HepG2 (cell line): ENCODE results near the gene PRKD2. TPM values are rescaled to one million over a fixed set of nuclear protein-coding genes. Genes with fewer than 3 reads are reported as not detected.
A peak's percentile ranks its signal among the peaks of the same experiment; 100 is the strongest.

Experiments
- AGO2 ChIP-seq: fragments of 200-400 bp; formaldehyde crosslinking; optimal IDR thresholded peaks from 2 replicates; pipeline ENCODE3; 2017; ENCODE audit warnings: mild to moderate bottlenecking, low read depth, low read length, moderate library complexity
- GATA4 ChIP-seq: sonication (generic); IDR thresholded peaks from 2 replicates; pipeline ENCODE4 v1.6.1; 2016; ENCODE audit warnings: antibody characterized with exemption, low read depth, borderline replicate concordance
- MTA1 ChIP-seq: sonication (generic); formaldehyde crosslinking; IDR thresholded peaks from 2 replicates; pipeline ENCODE4 v1.4.0; 2020; ENCODE audit warnings: missing genetic modification reagents, mild to moderate bottlenecking, borderline replicate concordance
- MTA3 ChIP-seq: sonication (generic); formaldehyde crosslinking; IDR thresholded peaks from 2 replicates; pipeline ENCODE4 v1.4.0; 2020; ENCODE audit warnings: missing genetic modification reagents
- SKIL ChIP-seq: sonication (generic); formaldehyde crosslinking; IDR thresholded peaks from 2 replicates; pipeline ENCODE4 v1.8.0; 2022; ENCODE audit warnings: missing genetic modification reagents, mild to moderate bottlenecking, moderate library complexity, borderline replicate concordance
- TGIF2 ChIP-seq: IDR thresholded peaks from 2 replicates; pipeline ENCODE4 v1.6.1; 2016; ENCODE audit warnings: control low read depth, missing compliant biosample characterization
- ZNF17 ChIP-seq: sonication (generic); formaldehyde crosslinking; IDR thresholded peaks from 2 replicates; pipeline ENCODE4 v1.5.0; 2020; ENCODE audit warnings: mild to moderate bottlenecking, missing genetic modification reagents
- ZNF207 ChIP-seq: fragments of 450-650 bp; IDR thresholded peaks from 2 replicates; pipeline ENCODE4 v1.6.1; 2016; ENCODE audit warnings: antibody characterized with exemption, borderline replicate concordance
- ZNF350 ChIP-seq: sonication (generic); formaldehyde crosslinking; IDR thresholded peaks from 2 replicates; pipeline ENCODE4 v1.4.0; 2020; ENCODE audit warnings: mild to moderate bottlenecking, low read depth, missing genetic modification reagents, borderline replicate concordance
- ZNF607 ChIP-seq: sonication (generic); formaldehyde crosslinking; IDR thresholded peaks from 2 replicates; pipeline ENCODE4 v1.5.1; 2020; ENCODE audit warnings: missing genetic modification reagents, mild to moderate bottlenecking, borderline replicate concordance
- ZNF687 ChIP-seq: sonication (generic); formaldehyde crosslinking; IDR thresholded peaks from 2 replicates; pipeline ENCODE4 v1.5.1; 2020; ENCODE audit warnings: mild to moderate bottlenecking, missing genetic modification reagents, moderate library complexity
- polyA plus RNA-seq, 8 experiments: library from polyadenylated mRNA; depleted of rRNA in 3 of 8; stranded (reverse) in 7 of 8; unstranded in 1 of 8; fragments of >200 nt; fragmentation: Illumina TruSeq in 4 of 8; extraction: Trizol in 4 of 8; gene quantifications; 2 replicates each; pipeline versions ENCODE4 v1.2.1 to v1.2.3, GENCODE V29; 2011 to 2016; ENCODE audit warnings: low read depth in 4 of 8, missing spikeins in 1 of 8, mixed read lengths in 1 of 8; ENCODE audit not compliant: insufficient read depth in 1 of 8
- total RNA-seq, 5 experiments: library from RNA; depleted of rRNA; stranded (reverse); fragments of >200 nt; fragmentation: Illumina TruSeq; extraction: Trizol; gene quantifications; 2 replicates each; pipeline ENCODE4 v1.2.3, GENCODE V29; 2016; ENCODE audit warnings: low read depth in 1 of 5
- TF ChIP-seq, protein P1 (sequence below): sonication (generic); formaldehyde crosslinking; IDR thresholded peaks from 2 replicates; pipeline ENCODE4 v1.5.0; 2020; ENCODE audit warnings: mild to moderate bottlenecking, missing genetic modification reagents, borderline replicate concordance
- TF ChIP-seq, protein P2 (sequence below): sonication (generic); formaldehyde crosslinking; IDR thresholded peaks from 2 replicates; pipeline ENCODE4 v1.9.0; 2021; ENCODE audit warnings: mild to moderate bottlenecking, missing genetic modification reagents

The PRKD2 gene
- total and polyA plus RNA-seq, 2 of the 13 experiments (the other 11 are each of a cell fraction or from before 2014, with no cell fraction given), result 6.7 to 7.3 TPM

DNA sequence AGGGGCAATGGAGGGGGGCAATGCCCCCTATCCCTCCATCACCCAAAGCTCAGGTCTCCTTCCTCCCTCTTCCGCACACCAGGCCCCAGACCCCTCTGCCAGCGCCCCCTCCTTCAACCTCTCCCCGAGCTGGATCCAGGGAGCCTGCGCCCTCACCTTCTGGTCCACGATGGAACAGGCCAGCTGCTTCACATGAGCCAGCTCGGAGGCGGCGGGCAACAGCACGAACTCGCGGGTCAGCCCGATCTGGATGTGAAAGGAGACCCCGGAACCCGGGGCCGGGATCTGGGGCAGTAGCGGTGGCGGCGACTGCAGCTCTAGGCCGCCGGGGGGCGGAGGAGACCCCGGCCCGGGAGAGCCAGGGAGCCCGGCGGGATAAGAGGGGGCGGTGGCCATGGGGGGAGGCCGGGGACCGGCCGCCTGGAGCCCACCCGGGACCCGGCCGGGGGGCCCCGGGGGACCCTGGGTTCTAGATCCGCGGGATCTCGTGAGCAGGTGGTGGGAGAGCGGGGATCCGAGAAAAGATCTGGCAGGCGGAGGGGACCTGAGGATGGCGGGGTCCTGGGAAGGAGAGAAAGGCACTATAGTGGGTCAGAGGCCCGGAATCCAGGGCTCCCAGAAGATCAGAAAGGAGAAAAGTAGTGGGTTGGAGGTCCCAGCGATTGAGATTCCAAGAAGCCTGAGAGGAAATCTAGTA lies 791 bp downstream of the PRKD2 start (continued):
- TF ChIP-seq SKIL (CRISPR knock-in tag), result no peak
- TF ChIP-seq, protein P1, sequence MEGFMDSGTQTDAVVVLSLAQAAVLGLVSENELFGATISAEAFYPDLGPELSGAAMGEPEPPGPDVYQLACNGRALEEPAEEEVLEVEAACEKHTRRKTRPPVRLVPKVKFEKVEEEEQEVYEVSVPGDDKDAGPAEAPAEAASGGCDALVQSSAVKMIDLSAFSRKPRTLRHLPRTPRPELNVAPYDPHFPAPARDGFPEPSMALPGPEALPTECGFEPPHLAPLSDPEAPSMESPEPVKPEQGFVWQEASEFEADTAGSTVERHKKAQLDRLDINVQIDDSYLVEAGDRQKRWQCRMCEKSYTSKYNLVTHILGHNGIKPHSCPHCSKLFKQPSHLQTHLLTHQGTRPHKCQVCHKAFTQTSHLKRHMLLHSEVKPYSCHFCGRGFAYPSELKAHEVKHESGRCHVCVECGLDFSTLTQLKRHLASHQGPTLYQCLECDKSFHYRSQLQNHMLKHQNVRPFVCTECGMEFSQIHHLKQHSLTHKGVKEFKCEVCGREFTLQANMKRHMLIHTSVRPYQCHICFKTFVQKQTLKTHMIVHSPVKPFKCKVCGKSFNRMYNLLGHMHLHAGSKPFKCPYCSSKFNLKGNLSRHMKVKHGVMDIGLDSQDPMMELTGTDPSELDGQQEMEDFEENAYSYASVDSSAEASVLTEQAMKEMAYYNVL (CRISPR knock-in tag), result no peak
- TF ChIP-seq GATA4, result no peak
- TF ChIP-seq MTA3 (CRISPR knock-in tag), result no peak
- no peak for TF ChIP-seq ZNF207
- peak; percentile 61 for TF ChIP-seq AGO2
- TF ChIP-seq, protein P2, sequence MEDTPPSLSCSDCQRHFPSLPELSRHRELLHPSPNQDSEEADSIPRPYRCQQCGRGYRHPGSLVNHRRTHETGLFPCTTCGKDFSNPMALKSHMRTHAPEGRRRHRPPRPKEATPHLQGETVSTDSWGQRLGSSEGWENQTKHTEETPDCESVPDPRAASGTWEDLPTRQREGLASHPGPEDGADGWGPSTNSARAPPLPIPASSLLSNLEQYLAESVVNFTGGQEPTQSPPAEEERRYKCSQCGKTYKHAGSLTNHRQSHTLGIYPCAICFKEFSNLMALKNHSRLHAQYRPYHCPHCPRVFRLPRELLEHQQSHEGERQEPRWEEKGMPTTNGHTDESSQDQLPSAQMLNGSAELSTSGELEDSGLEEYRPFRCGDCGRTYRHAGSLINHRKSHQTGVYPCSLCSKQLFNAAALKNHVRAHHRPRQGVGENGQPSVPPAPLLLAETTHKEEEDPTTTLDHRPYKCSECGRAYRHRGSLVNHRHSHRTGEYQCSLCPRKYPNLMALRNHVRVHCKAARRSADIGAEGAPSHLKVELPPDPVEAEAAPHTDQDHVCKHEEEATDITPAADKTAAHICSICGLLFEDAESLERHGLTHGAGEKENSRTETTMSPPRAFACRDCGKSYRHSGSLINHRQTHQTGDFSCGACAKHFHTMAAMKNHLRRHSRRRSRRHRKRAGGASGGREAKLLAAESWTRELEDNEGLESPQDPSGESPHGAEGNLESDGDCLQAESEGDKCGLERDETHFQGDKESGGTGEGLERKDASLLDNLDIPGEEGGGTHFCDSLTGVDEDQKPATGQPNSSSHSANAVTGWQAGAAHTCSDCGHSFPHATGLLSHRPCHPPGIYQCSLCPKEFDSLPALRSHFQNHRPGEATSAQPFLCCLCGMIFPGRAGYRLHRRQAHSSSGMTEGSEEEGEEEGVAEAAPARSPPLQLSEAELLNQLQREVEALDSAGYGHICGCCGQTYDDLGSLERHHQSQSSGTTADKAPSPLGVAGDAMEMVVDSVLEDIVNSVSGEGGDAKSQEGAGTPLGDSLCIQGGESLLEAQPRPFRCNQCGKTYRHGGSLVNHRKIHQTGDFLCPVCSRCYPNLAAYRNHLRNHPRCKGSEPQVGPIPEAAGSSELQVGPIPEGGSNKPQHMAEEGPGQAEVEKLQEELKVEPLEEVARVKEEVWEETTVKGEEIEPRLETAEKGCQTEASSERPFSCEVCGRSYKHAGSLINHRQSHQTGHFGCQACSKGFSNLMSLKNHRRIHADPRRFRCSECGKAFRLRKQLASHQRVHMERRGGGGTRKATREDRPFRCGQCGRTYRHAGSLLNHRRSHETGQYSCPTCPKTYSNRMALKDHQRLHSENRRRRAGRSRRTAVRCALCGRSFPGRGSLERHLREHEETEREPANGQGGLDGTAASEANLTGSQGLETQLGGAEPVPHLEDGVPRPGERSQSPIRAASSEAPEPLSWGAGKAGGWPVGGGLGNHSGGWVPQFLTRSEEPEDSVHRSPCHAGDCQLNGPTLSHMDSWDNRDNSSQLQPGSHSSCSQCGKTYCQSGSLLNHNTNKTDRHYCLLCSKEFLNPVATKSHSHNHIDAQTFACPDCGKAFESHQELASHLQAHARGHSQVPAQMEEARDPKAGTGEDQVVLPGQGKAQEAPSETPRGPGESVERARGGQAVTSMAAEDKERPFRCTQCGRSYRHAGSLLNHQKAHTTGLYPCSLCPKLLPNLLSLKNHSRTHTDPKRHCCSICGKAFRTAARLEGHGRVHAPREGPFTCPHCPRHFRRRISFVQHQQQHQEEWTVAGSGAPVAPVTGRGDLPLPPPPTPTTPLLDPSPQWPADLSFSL, result no peak
- peak; percentile 58 for TF ChIP-seq ZNF687 (CRISPR knock-in tag)
- TF ChIP-seq ZNF17 (CRISPR knock-in tag), result no peak
- 0 out of 2 replicates have a peak, but pooled peaks have one; percentile 4 for TF ChIP-seq ZNF350
- TF ChIP-seq MTA1 (CRISPR knock-in tag), result no peak
- no peak for TF ChIP-seq ZNF607
- no peak for TF ChIP-seq TGIF2
